Prostate gland (tissue), 2 donors: ENCODE results near the gene SLC12A8. TPM values are rescaled to one million over a fixed set of nuclear protein-coding genes. Genes with fewer than 3 reads are reported as not detected.

Source experiments
- DNase-seq: peaks from one replicate; pipeline ENCODE4 v3.0.0-alpha.2; 2019; ENCODE audit warnings: low spot score
- H3K27ac ChIP-seq, 2 donors: fragments of 200-600 bp; sonication (generic); 2 replicates each; pipeline ENCODE4 v1.5.1; 2017 to 2019
- H3K27me3 ChIP-seq: fragments of 200-600 bp; sonication (generic); replicated peaks from 2 replicates; pipeline ENCODE4 v1.5.1; 2019; ENCODE audit not compliant: insufficient read depth
- H3K36me3 ChIP-seq, 2 donors: fragments of 200-600 bp; sonication (generic); 1 replicate in 1 of 2; 2 replicates in 1 of 2; pipeline versions ENCODE4 v1.5.1 to v1.8.1; 2017 to 2019
- H3K4me1 ChIP-seq: fragments of 200-600 bp; sonication (generic); replicated peaks from 2 replicates; pipeline ENCODE4 v1.5.1; 2019
- H3K4me3 ChIP-seq, 2 donors: fragments of 200-600 bp; sonication (generic); 2 replicates each; pipeline ENCODE4 v1.5.1; 2017 to 2019
- H3K9me3 ChIP-seq: fragments of 200-600 bp; sonication (generic); 2 replicates; pipeline ENCODE4 v1.5.1; 2017
- CTCF ChIP-seq, 4 experiments: fragments of 200-600 bp in 2 of 4; fragments of 450-650 bp in 2 of 4; sonication (generic) in 2 of 4; IDR thresholded peaks; 1 replicate in 3 of 4; 2 replicates in 1 of 4; pipeline ENCODE4 v1.5.1; 2016 to 2019; ENCODE audit warnings: antibody characterized with exemption in 4 of 4, mild to moderate bottlenecking in 2 of 4, moderate library complexity in 2 of 4
- POLR2A ChIP-seq: fragments of 450-650 bp; IDR thresholded peaks from one replicate; pipeline ENCODE4 v1.6.1; 2016; ENCODE audit warnings: antibody characterized with exemption, mild to moderate bottlenecking
- POLR2AphosphoS5 ChIP-seq: sonication (generic); formaldehyde crosslinking; IDR thresholded peaks from one replicate; pipeline ENCODE4 v1.6.1; 2017; ENCODE audit warnings: antibody characterized with exemption
- WGBS: methylation state at CpG from one replicate; pipeline ENCODE4 v1.1.5; 2018; 5-methylcytosine and 5-hydroxymethylcytosine counted together
- intact Hi-C: fragments of 100-400 bp; cut with DNase I; formaldehyde crosslinking; loops from one replicate; pipeline ENCODE4 v1.14.2; 2022
- total RNA-seq, 2 donors: library from RNA; depleted of rRNA; stranded (reverse); fragments of >200 nt; gene quantifications; one replicate each; pipeline ENCODE4 v1.1.0, GENCODE V29; 2016

The SLC12A8 gene
- total RNA-seq, 2 donors from 2014 or later = 6.5 to 16.4 TPM

GRCh38 chr3:125192190-125193035 lies 20.1 kb downstream of the SLC12A8 start:
- Histone ChIP-seq H3K36me3 (no peaks in the 10 kb centered on the region), H3K27ac (no peak overlapping the region), H3K4me3 (no peak overlapping the region), H3K9me3 (no peaks in the 10 kb centered on the region), H3K4me1 (no peaks in the 10 kb centered on the region), H3K27me3 (no peaks in the 10 kb centered on the region)
- TF ChIP-seq CTCF (IDR thresholded peaks at IDR 0.05) (no peak), POLR2AphosphoS5 (no peak), POLR2A (no peak)
- no peak for DNase-seq
- WGBS = 72% methylated on average over 12 of the region's 12 CpGs
- intact Hi-C loops = no loop called here

- no peaks in the 10 kb centered on the region for H3K36me3 ChIP-seq
- intact Hi-C loops = no loop called here
- no peak overlapping the region for H3K27ac ChIP-seq
- H3K27me3 ChIP-seq = no peaks in the 10 kb centered on the region
- H3K4me3 ChIP-seq = no peak overlapping the region
- no peak for DNase-seq
- H3K4me1 ChIP-seq = no peaks in the 10 kb centered on the region
- no peaks in the 10 kb centered on the region for H3K9me3 ChIP-seq
- no peak for TF ChIP-seq POLR2A
- TF ChIP-seq CTCF (IDR thresholded peaks at IDR 0.05) = no peak
- no peak for TF ChIP-seq POLR2AphosphoS5
- WGBS = 83% methylated on average over 7 of the region's 7 CpGs
These were observed 20.8 kb downstream of the SLC12A8 start for GRCh38 chr3:125191730-125192129.

- Histone ChIP-seq H3K27me3 (no peaks in the 10 kb centered on the region), H3K27ac (no peak overlapping the region), H3K36me3 (no peaks in the 10 kb centered on the region), H3K4me3 (no peak overlapping the region), H3K9me3 (no peaks in the 10 kb centered on the region), H3K4me1 (no peaks in the 10 kb centered on the region)
- TF ChIP-seq CTCF (IDR thresholded peaks at IDR 0.05) (no peak), POLR2AphosphoS5 (no peak), POLR2A (no peak)
- WGBS = 76% methylated on average over 4 of the region's 4 CpGs
- DNase-seq = no peak
- intact Hi-C loops = no loop called here
These were observed 21.3 kb downstream of the SLC12A8 start for GRCh38 chr3:125191256-125191655.

- no peaks in the 10 kb centered on the region for H3K36me3 ChIP-seq
- DNase-seq = no peak
- TF ChIP-seq POLR2AphosphoS5 = no peak
- no peak for TF ChIP-seq POLR2A
- no peak for TF ChIP-seq CTCF (IDR thresholded peaks at IDR 0.05)
- H3K4me1 ChIP-seq = no peaks in the 10 kb centered on the region
- H3K4me3 ChIP-seq = no peak overlapping the region
- 80% methylated on average over 3 of the region's 3 CpGs for WGBS
- no peaks in the 10 kb centered on the region for H3K27me3 ChIP-seq
- H3K9me3 ChIP-seq = no peaks in the 10 kb centered on the region
- H3K27ac ChIP-seq = no peak overlapping the region
- intact Hi-C loops = no loop called here
These were observed 21.8 kb downstream of the SLC12A8 start for GRCh38 chr3:125190786-125191185.
